GM21619 (cell line): Measurements from ENCODE around the gene NDUFS7.

ENCODE experiments used
- ATAC-seq: cut with Tn5 transposase; IDR thresholded peaks from one replicate; pipeline ENCODE4 v1.9.1; 2021; ENCODE audit not compliant: unreplicated experiment

The NDUFS7 gene

GRCh38 chr19:1383312-1384084 is at the start of gene NDUFS7:
NDUFS7 (plus strand) TSS chr19:1383907; CDS start chr19:1383927, 20 bp downstream.
- ATAC-seq: peak; percentile 67

- no peak for ATAC-seq
Measured at GRCh38 chr19:1336079-1336684, 47.5 kb upstream of the NDUFS7 start.

GRCh38 chr19:1340681-1341469 is 42.8 kb upstream of the NDUFS7 start:
- ATAC-seq: no peak

GRCh38 chr19:1343041-1343440 is 40.7 kb upstream of the NDUFS7 start:
- ATAC-seq: no peak

GRCh38 chr19:1349211-1349610 is 34.5 kb upstream of the NDUFS7 start:
- ATAC-seq: no peak

GRCh38 chr19:1350867-1351266 is 32.8 kb upstream of the NDUFS7 start:
- no peak for ATAC-seq

GRCh38 chr19:1351381-1351851 is 32.3 kb upstream of the NDUFS7 start:
- ATAC-seq: no peak

GRCh38 chr19:1353144-1353543 is 30.6 kb upstream of the NDUFS7 start:
- ATAC-seq: no peak

GRCh38 chr19:1354970-1355567 is 28.6 kb upstream of the NDUFS7 start:
- ATAC-seq: peak; percentile 40

GRCh38 chr19:1355568-1356507 is 27.9 kb upstream of the NDUFS7 start:
- no peak for ATAC-seq

- no peak for ATAC-seq
Measured at GRCh38 chr19:1356508-1356865, 27.2 kb upstream of the NDUFS7 start.

- ATAC-seq: no peak
Measured at GRCh38 chr19:1357531-1358109, 26.1 kb upstream of the NDUFS7 start.

GRCh38 chr19:1360126-1360817 is 23.4 kb upstream of the NDUFS7 start:
- no peak for ATAC-seq

GRCh38 chr19:1360818-1361461 is 22.8 kb upstream of the NDUFS7 start:
- no peak for ATAC-seq

- ATAC-seq: no peak
Measured at GRCh38 chr19:1361601-1362386, 21.9 kb upstream of the NDUFS7 start.

GRCh38 chr19:1362387-1363257 is 21.1 kb upstream of the NDUFS7 start:
- ATAC-seq: no peak

- no peak for ATAC-seq
Measured at GRCh38 chr19:1363599-1363998, 20.1 kb upstream of the NDUFS7 start.
